ENCODE results near the gene TEP1.
"Not testable (repeated sequence)": the region's sequence is repeated elsewhere in the genome, so short reads cannot be mapped to it uniquely, and the experiment has no call there.

TEP1 gene

DNA sequence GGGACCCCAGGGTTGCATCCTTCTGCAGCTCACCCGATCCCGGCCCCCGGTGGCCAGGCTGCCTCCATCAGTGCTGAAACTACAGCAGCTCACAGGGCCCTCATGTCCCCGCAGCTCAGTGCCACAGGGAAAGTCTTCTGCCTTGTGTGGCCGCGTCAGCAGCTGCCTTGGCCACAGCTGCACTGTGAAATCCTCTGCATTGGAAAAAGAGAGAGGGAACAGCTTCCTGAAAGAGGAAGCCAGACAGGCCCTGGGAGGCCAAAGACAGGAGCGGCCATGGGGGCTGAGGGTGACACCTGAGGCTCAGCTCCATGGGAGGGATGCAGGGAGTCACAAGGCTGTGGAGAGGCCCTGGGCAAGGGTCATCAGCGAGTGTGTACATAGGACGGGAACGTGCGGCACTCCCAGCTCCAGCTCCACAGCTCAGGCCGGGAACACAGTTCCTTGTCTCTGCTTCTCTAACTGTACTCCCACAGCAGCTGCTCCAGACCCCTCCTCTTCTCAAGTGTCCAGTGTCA, 37.2 kb downstream of the TEP1 start:
- Histone ChIP-seq H3K4me3 (ENCODE audit: low read length) (no peak overlapping the region), H3K36me3 (ENCODE audit: insufficient read depth, low read length) (peaks cover 75% of the 10 kb centered on the region), H3K27me3 (ENCODE audit: insufficient read depth, low read length) (no peaks in the 10 kb centered on the region), H3K4me1 (ENCODE audit: insufficient read depth, low read length) (no peaks in the 10 kb centered on the region), H3K9me3 (ENCODE audit: low read length) (no peaks in the 10 kb centered on the region), H2AFZ (ENCODE audit: low read depth, low read length) (no peak overlapping the region)

DNA sequence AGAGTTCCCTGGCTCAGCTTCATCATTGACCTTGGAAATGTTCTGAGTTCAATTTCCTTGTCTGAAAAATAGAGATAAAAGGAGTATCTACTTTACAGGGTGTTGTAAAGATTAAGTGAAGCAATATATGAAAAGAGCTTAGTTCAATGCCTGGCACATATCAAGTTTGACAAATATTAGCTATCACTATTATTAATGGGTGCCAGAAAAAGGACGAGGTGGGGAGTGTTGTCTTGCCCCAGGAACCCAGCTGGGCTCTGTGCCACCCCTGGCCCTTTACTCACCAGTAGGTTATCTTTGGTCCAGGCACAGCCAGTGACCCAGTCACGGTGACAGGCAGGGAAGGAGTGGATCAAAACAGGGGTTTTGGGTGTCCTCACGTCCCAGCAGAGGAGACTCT, 37.8 kb downstream of the TEP1 start:
- no peaks in the 10 kb centered on the region for H3K4me1 ChIP-seq (ENCODE audit: insufficient read depth, low read length)
- no peak overlapping the region for H3K4me3 ChIP-seq (ENCODE audit: low read length)
- H3K27me3 ChIP-seq (ENCODE audit: insufficient read depth, low read length) = no peaks in the 10 kb centered on the region
- H2AFZ ChIP-seq (ENCODE audit: low read depth, low read length) = no peak overlapping the region
- H3K36me3 ChIP-seq (ENCODE audit: insufficient read depth, low read length) = peaks cover 79% of the 10 kb centered on the region
- H3K9me3 ChIP-seq (ENCODE audit: low read length) = no peaks in the 10 kb centered on the region

DNA sequence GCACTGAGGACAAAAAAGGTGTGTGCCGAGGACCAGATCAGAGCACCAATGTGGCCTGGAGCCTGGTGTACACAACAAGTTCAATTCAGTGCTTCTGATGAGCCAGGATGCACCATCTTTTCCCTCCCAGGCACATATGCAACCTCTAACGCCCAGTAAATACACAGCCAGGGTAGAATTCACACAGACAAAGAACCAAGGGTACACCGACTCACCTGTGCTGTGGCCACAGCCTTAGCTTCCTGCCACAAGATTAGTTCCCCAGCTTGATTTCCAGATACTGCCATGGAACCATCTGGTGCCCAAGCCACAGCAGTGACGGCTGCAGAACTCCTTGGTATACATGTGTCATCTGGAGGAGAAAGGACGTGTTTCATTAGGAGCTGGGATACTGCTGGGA, 40.5 kb downstream of the TEP1 start:
- no peaks in the 10 kb centered on the region for H3K4me1 ChIP-seq (ENCODE audit: insufficient read depth, low read length)
- no peaks in the 10 kb centered on the region for H3K9me3 ChIP-seq (ENCODE audit: low read length)
- no peaks in the 10 kb centered on the region for H3K27me3 ChIP-seq (ENCODE audit: insufficient read depth, low read length)
- H3K4me3 ChIP-seq (ENCODE audit: low read length) = no peak overlapping the region
- H3K36me3 ChIP-seq (ENCODE audit: insufficient read depth, low read length) = peaks cover 74% of the 10 kb centered on the region
- H2AFZ ChIP-seq (ENCODE audit: low read depth, low read length) = no peak overlapping the region

DNA sequence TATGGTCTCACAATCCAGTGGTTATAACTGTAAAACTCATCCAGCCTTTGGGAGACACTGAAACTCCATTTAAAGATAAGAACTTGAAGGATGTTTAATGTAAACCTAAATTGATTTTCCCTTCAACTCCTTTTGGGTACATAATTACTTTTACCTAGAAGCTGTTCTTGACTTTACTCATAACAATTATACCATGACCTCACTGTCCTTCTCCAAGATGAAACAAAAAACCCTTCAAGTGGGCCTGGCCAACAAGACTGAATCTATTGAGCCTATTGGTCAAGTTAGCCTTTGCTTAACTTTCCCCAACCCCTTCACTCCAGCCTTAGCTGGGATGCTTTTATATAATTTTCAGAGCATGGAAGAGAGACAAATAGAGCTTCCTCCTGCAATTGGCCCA, 47.4 kb downstream of the TEP1 start:
- Histone ChIP-seq H3K9me3 (ENCODE audit: low read length) (no peaks in the 10 kb centered on the region), H3K4me1 (ENCODE audit: insufficient read depth, low read length) (no peaks in the 10 kb centered on the region), H3K36me3 (ENCODE audit: insufficient read depth, low read length) (peaks cover 30% of the 10 kb centered on the region), H2AFZ (ENCODE audit: low read depth, low read length) (no peak overlapping the region), H3K27me3 (ENCODE audit: insufficient read depth, low read length) (no peaks in the 10 kb centered on the region), H3K4me3 (ENCODE audit: low read length) (no peak overlapping the region)

DNA sequence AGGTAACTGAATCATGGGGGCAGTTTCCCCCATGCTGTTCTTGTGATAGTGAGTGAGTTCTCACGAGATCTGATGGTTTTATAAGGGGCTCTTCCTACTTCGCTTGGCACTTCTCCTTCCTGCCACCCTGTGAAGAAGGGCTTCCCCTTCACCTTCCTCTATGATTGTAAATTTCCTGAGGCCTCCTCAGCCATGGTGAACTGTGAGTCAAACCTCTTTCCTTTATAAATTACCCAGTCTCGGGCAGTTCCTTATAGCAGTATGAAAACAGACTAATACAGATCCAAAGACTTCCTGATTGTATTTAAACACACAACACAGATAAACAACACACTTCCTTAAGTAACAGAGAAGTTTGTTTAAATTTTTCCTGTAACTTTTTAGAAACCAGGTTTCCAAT, 54.8 kb downstream of the TEP1 start:
- H3K4me1 ChIP-seq (ENCODE audit: insufficient read depth, low read length); H3K9me3 ChIP-seq (ENCODE audit: low read length); H3K4me3 ChIP-seq (ENCODE audit: low read length); H3K27me3 ChIP-seq (ENCODE audit: insufficient read depth, low read length); H2AFZ ChIP-seq (ENCODE audit: low read depth, low read length): not testable (repeated sequence)
- H3K36me3 ChIP-seq (ENCODE audit: insufficient read depth, low read length) = peaks cover 58% of the 10 kb centered on the region

DNA sequence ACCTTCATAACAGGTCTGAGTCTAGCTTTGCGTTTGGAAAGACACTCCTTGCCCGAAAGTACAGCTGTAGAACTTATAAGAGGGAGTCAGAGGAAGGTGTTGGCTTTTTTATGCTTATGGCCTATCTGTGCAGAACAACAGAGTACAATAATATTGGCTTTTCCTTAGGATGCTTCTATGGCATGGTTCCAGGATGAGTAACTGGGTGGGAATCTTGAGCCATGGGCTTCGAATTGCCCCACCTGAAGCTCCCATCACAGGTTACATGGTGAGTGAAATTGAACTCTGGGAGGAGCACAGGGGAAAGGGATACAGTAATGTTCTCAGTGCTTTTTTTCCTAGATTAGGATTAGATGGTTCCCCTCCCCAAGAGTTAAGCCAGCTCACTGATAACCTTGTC, 56.9 kb downstream of the TEP1 start:
- peaks cover 70% of the 10 kb centered on the region for H3K36me3 ChIP-seq (ENCODE audit: insufficient read depth, low read length)
- no peaks in the 10 kb centered on the region for H3K27me3 ChIP-seq (ENCODE audit: insufficient read depth, low read length)
- H3K9me3 ChIP-seq (ENCODE audit: low read length) = no peaks in the 10 kb centered on the region
- H3K4me3 ChIP-seq (ENCODE audit: low read length) = no peak overlapping the region
- no peaks in the 10 kb centered on the region for H3K4me1 ChIP-seq (ENCODE audit: insufficient read depth, low read length)
- H2AFZ ChIP-seq (ENCODE audit: low read depth, low read length) = no peak overlapping the region

DNA sequence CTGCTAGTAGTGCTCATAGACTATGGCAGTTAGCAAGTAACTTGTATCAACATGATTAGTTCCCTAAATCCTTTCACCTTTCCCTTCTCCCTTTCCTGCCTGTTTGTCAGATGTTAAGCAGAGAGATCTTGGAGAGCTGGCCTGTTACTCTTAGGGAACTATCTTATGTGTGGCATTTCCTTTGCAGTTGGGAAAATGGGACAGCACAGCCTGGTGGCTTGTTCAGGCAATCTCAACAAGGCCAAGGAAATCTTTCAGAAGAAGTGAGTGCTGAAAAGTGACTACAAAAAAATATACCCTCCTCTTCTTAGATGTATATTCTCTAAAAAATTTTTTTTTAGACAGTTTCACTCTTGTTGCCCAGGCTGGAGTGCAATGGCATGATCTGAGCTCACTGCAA, 62.4 kb downstream of the TEP1 start:
- Histone ChIP-seq H3K27me3 (ENCODE audit: insufficient read depth, low read length) (no peaks in the 10 kb centered on the region), H3K9me3 (ENCODE audit: low read length) (no peaks in the 10 kb centered on the region), H3K4me1 (ENCODE audit: insufficient read depth, low read length) (no peaks in the 10 kb centered on the region), H2AFZ (ENCODE audit: low read depth, low read length) (no peak overlapping the region), H3K4me3 (ENCODE audit: low read length) (no peak overlapping the region), H3K36me3 (ENCODE audit: insufficient read depth, low read length) (peaks cover 80% of the 10 kb centered on the region)

DNA sequence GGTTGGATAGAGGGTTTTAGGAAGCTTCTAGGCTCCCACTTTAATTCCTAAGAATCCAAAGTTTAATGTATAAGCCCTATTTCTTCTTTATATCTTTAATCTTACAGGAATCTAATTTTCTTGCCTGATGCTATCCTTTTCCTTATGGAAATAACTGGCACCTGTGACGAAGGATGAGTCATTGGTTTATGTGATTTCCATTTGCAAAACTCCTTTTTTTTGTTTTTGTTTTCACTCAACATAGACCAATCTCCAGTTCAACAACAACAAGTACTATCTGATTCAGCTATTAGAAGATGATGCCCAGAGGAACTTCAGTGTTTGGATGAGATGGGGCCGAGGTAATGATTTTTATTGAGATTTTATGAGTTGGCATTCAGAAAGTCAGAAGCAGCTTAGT, 63.0 kb downstream of the TEP1 start:
- H3K27me3 ChIP-seq (ENCODE audit: insufficient read depth, low read length) = no peaks in the 10 kb centered on the region
- no peaks in the 10 kb centered on the region for H3K4me1 ChIP-seq (ENCODE audit: insufficient read depth, low read length)
- H3K4me3 ChIP-seq (ENCODE audit: low read length) = no peak overlapping the region
- H3K9me3 ChIP-seq (ENCODE audit: low read length) = no peaks in the 10 kb centered on the region
- peaks cover 82% of the 10 kb centered on the region for H3K36me3 ChIP-seq (ENCODE audit: insufficient read depth, low read length)
- H2AFZ ChIP-seq (ENCODE audit: low read depth, low read length) = no peak overlapping the region

DNA sequence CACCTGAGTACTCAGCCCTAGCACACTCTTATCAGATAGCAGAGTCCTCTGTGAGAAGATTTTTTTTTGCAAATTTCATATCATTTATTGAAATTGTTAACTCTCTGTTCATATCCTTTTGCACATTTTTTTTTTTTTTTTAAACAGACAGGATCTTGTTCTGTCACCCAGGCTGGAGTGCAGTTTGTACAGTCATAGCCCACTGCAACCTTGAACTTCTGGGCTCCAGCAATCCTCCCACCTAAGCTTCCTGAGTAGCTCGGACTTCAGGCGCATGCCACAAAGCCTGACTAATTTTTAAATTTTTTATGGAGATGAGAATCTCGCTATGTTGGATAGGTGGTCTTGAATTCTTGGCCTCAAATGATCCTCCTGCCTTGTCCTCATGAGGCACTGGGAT, 65.6 kb downstream of the TEP1 start:
- H3K36me3 ChIP-seq (ENCODE audit: insufficient read depth, low read length) = peaks cover 69% of the 10 kb centered on the region
- H3K9me3 ChIP-seq (ENCODE audit: low read length) = no peaks in the 10 kb centered on the region
- H3K27me3 ChIP-seq (ENCODE audit: insufficient read depth, low read length) = no peaks in the 10 kb centered on the region
- no peak overlapping the region for H2AFZ ChIP-seq (ENCODE audit: low read depth, low read length)
- no peak overlapping the region for H3K4me3 ChIP-seq (ENCODE audit: low read length)
- no peaks in the 10 kb centered on the region for H3K4me1 ChIP-seq (ENCODE audit: insufficient read depth, low read length)

DNA sequence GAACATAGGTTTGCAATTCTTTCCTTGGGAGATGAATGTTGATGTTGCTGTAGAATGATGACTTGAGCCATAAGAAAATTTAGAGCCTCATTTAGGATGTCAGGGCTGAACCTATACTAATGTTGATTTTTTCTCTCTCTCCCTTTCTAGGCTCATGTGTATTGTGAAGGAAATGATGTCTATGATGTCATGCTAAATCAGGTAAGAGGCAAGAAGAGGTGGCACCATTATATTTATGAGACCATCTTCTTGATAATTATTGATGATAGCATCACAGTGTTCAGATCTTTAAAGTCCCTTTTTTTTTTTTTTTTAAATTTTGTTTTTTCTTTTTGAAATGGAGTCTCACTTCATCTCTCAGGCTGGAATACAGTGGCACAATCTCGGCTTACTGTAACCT, 66.6 kb downstream of the TEP1 start:
- Histone ChIP-seq H3K4me3 (ENCODE audit: low read length) (no peak overlapping the region), H3K9me3 (ENCODE audit: low read length) (no peaks in the 10 kb centered on the region), H3K27me3 (ENCODE audit: insufficient read depth, low read length) (no peaks in the 10 kb centered on the region), H3K36me3 (ENCODE audit: insufficient read depth, low read length) (peaks cover 61% of the 10 kb centered on the region), H3K4me1 (ENCODE audit: insufficient read depth, low read length) (no peaks in the 10 kb centered on the region), H2AFZ (ENCODE audit: low read depth, low read length) (no peak overlapping the region)

DNA sequence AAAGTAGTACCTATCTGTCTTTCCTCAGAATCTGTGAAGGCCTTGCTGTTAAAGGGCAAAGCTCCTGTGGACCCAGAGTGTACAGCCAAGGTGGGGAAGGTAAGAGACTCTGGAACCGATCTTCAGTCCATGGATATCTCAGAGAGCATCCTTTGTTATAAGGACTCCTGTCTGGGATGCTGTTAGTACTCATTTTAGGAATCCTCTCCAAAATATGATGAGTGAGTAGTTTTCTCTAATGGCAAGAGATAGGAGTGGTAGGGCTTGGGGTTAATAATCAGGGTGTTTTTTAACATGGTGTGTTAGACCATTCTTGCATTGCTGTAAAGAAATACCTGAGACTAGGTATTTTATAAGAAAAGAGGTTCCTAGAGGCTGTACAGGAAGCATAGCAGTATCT, 67.9 kb downstream of the TEP1 start:
- Histone ChIP-seq H3K4me3 (ENCODE audit: low read length) (no peak overlapping the region), H2AFZ (ENCODE audit: low read depth, low read length) (no peak overlapping the region), H3K36me3 (ENCODE audit: insufficient read depth, low read length) (peaks cover 50% of the 10 kb centered on the region), H3K4me1 (ENCODE audit: insufficient read depth, low read length) (no peaks in the 10 kb centered on the region), H3K9me3 (ENCODE audit: low read length) (no peaks in the 10 kb centered on the region), H3K27me3 (ENCODE audit: insufficient read depth, low read length) (no peaks in the 10 kb centered on the region)

DNA sequence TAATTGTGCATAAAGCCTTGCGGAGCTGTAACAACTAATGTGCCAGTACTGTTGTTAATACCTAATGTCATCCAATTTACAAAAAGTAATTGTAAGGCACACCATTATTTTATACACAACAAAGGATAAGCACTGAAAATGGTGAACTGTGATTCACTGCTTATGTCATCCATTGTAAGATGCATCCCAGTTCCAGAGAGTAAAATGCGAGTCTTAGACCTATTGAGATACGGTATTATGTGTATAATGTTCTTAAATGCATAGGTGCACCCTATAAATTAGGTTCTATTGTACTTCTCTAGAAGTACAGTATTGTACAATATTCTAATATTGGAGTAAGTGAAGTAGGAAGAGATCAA, 69.5 kb downstream of the TEP1 start:
- no peaks in the 10 kb centered on the region for H3K9me3 ChIP-seq (ENCODE audit: low read length)
- H3K4me3 ChIP-seq (ENCODE audit: low read length) = peak overlapping the region; percentile 83
- H2AFZ ChIP-seq (ENCODE audit: low read depth, low read length) = peak overlapping the region; percentile 70
- H3K27me3 ChIP-seq (ENCODE audit: insufficient read depth, low read length) = no peaks in the 10 kb centered on the region
- H3K36me3 ChIP-seq (ENCODE audit: insufficient read depth, low read length) = peaks cover 37% of the 10 kb centered on the region
- no peaks in the 10 kb centered on the region for H3K4me1 ChIP-seq (ENCODE audit: insufficient read depth, low read length)

DNA sequence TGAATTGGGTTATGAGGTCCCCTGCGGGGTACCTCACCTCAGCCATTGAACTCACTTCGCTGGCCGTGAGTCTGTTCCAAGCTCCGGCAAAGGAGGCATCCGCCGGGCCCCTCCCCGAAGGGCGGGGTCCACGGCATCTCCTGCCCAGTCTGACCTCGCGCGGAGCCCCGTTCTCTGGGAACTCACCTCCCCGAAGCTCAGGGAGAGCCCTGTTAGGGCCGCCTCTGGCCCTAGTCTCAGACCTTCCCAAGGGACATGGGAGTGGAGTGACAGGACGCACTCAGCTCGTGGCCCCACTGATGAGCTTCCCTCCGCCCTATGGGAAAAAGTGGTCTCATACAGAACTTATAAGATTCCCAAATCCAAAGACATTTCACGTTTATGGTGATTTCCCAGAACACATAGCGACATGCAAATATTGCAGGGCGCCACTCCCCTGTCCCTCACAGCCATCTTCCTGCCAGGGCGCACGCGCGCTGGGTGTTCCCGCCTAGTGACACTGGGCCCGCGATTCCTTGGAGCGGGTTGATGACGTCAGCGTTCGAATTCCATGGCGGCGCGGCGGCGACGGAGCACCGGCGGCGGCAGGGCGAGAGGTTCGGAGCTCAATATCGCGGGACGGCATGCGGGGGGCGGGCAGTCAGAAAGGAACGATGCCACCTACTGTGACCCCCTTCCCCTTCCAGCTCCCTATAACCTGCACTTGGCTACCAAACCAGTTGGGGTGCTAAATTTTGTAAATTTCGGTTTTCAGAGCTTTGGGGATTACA, 70.0 kb downstream of the TEP1 start, which contains the start of gene PARP2:
TSS of gene PARP2 (plus strand) at position 544 of the 770 bp plus-strand sequence. CDS start at position 551, 7 bp downstream.
- Histone ChIP-seq H2AFZ (ENCODE audit: low read depth, low read length) (peak within 1 kb of the TSS; percentile 70), H3K9me3 (ENCODE audit: low read length) (no peaks in the 10 kb centered on the region), H3K36me3 (ENCODE audit: insufficient read depth, low read length) (peaks cover 32% of the 10 kb centered on the region), H3K4me1 (ENCODE audit: insufficient read depth, low read length) (no peaks in the 10 kb centered on the region), H3K27me3 (ENCODE audit: insufficient read depth, low read length) (no peaks in the 10 kb centered on the region), H3K4me3 (ENCODE audit: low read length) (peak within 1 kb of the TSS; percentile 83)

DNA sequence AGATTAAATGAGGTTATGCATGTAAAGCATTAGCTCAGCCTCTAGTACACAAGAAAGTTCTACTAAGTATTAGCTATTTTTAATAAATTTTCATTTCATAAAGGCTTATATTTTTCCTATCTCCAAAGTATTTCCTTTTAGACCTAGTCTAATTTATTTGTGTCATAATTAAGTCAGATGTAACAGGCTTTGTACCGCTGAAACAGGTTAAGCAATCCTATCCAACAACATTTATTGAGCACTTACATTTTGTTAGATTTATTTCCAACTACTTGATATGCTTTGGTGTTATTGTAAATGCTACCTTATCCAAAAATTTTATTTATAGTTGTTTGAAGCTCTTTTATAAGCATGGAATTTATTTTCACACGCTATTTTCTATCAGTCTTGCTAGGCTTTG, 71.7 kb downstream of the TEP1 start:
- Histone ChIP-seq H3K27me3 (ENCODE audit: insufficient read depth, low read length) (no peaks in the 10 kb centered on the region), H3K9me3 (ENCODE audit: low read length) (no peaks in the 10 kb centered on the region), H2AFZ (ENCODE audit: low read depth, low read length) (peak overlapping the region; percentile 63), H3K4me3 (ENCODE audit: low read length) (peak overlapping the region; percentile 53), H3K36me3 (ENCODE audit: insufficient read depth, low read length) (peaks cover 18% of the 10 kb centered on the region), H3K4me1 (ENCODE audit: insufficient read depth, low read length) (no peaks in the 10 kb centered on the region)
